ENCODE measurements around the gene WNK4.
A peak's percentile ranks its signal among the peaks of the same experiment; 100 is the strongest.

Gene WNK4

GRCh38 chr17:42784409-42784808, 4.0 kb downstream of the WNK4 start:
- DNase-seq (ENCODE audit: low read depth in 1 of 2, low spot score in 1 of 2): peak in 1 of 2 experiments; percentile 36
- TF ChIP-seq POLR2AphosphoS5 (IDR thresholded peaks at IDR 0.05; ENCODE audit: low read depth) (no peak), SPI1 (IDR thresholded peaks at IDR 0.05; ENCODE audit: borderline replicate concordance, low read depth) (peak; percentile 92)
- no peak overlapping the region for H3K27ac ChIP-seq (replicated peaks)
- H3K4me3 ChIP-seq (replicated peaks; ENCODE audit: insufficient read depth, low read length): no peak overlapping the region
- peaks cover 51% of the 10 kb centered on the region for H3K27me3 ChIP-seq (ENCODE audit: insufficient read depth, poor library complexity, severe bottlenecking)

- TF ChIP-seq GABPA (IDR thresholded peaks at IDR 0.05; ENCODE audit: low read depth) (no peak), SPI1 (IDR thresholded peaks at IDR 0.05; ENCODE audit: borderline replicate concordance, low read depth) (no peak), POLR2AphosphoS5 (IDR thresholded peaks at IDR 0.05; ENCODE audit: low read depth) (no peak)
- TF ChIP-seq, protein P1, sequence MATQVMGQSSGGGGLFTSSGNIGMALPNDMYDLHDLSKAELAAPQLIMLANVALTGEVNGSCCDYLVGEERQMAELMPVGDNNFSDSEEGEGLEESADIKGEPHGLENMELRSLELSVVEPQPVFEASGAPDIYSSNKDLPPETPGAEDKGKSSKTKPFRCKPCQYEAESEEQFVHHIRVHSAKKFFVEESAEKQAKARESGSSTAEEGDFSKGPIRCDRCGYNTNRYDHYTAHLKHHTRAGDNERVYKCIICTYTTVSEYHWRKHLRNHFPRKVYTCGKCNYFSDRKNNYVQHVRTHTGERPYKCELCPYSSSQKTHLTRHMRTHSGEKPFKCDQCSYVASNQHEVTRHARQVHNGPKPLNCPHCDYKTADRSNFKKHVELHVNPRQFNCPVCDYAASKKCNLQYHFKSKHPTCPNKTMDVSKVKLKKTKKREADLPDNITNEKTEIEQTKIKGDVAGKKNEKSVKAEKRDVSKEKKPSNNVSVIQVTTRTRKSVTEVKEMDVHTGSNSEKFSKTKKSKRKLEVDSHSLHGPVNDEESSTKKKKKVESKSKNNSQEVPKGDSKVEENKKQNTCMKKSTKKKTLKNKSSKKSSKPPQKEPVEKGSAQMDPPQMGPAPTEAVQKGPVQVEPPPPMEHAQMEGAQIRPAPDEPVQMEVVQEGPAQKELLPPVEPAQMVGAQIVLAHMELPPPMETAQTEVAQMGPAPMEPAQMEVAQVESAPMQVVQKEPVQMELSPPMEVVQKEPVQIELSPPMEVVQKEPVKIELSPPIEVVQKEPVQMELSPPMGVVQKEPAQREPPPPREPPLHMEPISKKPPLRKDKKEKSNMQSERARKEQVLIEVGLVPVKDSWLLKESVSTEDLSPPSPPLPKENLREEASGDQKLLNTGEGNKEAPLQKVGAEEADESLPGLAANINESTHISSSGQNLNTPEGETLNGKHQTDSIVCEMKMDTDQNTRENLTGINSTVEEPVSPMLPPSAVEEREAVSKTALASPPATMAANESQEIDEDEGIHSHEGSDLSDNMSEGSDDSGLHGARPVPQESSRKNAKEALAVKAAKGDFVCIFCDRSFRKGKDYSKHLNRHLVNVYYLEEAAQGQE (IDR thresholded peaks at IDR 0.05; ENCODE audit: insufficient replicate concordance, low read depth): no peak
- TF ChIP-seq, protein P2, sequence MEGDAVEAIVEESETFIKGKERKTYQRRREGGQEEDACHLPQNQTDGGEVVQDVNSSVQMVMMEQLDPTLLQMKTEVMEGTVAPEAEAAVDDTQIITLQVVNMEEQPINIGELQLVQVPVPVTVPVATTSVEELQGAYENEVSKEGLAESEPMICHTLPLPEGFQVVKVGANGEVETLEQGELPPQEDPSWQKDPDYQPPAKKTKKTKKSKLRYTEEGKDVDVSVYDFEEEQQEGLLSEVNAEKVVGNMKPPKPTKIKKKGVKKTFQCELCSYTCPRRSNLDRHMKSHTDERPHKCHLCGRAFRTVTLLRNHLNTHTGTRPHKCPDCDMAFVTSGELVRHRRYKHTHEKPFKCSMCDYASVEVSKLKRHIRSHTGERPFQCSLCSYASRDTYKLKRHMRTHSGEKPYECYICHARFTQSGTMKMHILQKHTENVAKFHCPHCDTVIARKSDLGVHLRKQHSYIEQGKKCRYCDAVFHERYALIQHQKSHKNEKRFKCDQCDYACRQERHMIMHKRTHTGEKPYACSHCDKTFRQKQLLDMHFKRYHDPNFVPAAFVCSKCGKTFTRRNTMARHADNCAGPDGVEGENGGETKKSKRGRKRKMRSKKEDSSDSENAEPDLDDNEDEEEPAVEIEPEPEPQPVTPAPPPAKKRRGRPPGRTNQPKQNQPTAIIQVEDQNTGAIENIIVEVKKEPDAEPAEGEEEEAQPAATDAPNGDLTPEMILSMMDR (IDR thresholded peaks at IDR 0.05; ENCODE audit: insufficient read depth, low read length): no peak
- no peak for DNase-seq (ENCODE audit: low read depth in 1 of 2, low spot score in 1 of 2)
- peaks cover 51% of the 10 kb centered on the region for H3K27me3 ChIP-seq (ENCODE audit: insufficient read depth, poor library complexity, severe bottlenecking)
- H3K4me3 ChIP-seq (replicated peaks; ENCODE audit: insufficient read depth, low read length): no peak overlapping the region
- no peak overlapping the region for H3K27ac ChIP-seq (replicated peaks)
Observed at GRCh38 chr17:42784811-42785592, 4.6 kb downstream of the WNK4 start.

DNA sequence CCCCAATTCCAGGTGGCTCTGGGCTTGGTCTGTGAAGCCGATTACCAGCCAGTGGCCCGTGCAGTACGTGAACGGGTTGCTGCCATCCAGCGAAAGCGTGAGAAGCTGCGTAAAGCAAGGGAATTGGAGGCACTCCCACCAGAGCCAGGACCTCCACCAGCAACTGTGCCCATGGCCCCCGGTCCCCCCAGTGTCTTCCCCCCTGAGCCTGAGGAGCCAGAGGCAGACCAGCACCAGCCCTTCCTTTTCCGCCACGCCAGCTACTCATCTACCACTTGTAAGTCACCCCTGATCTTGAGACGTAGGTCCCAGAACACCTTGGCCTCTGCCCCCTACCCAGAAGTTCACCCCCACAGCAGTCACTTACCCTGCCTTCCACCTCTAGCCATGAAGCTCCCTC, 6.9 kb downstream of the WNK4 start:
- Histone ChIP-seq H3K4me3 (replicated peaks; ENCODE audit: insufficient read depth, low read length) (no peak overlapping the region), H3K27me3 (ENCODE audit: insufficient read depth, poor library complexity, severe bottlenecking) (peaks cover 39% of the 10 kb centered on the region), H3K27ac (replicated peaks) (no peak overlapping the region)
- TF ChIP-seq SPI1 (IDR thresholded peaks at IDR 0.05; ENCODE audit: borderline replicate concordance, low read depth) (no peak), POLR2AphosphoS5 (IDR thresholded peaks at IDR 0.05; ENCODE audit: low read depth) (no peak), GABPA (IDR thresholded peaks at IDR 0.05; ENCODE audit: low read depth) (no peak)
- TF ChIP-seq, protein P2 (IDR thresholded peaks at IDR 0.05; ENCODE audit: insufficient read depth, low read length): no peak
- TF ChIP-seq, protein P1 (IDR thresholded peaks at IDR 0.05; ENCODE audit: insufficient replicate concordance, low read depth): no peak
- DNase-seq (ENCODE audit: low read depth in 1 of 2, low spot score in 1 of 2): no peak

- Histone ChIP-seq H3K4me3 (replicated peaks; ENCODE audit: insufficient read depth, low read length) (no peak overlapping the region), H3K27me3 (ENCODE audit: insufficient read depth, poor library complexity, severe bottlenecking) (no peaks in the 10 kb centered on the region), H3K27ac (replicated peaks) (no peak overlapping the region)
- DNase-seq (ENCODE audit: low read depth in 1 of 2, low spot score in 1 of 2): no peak
- TF ChIP-seq, protein P2 (IDR thresholded peaks at IDR 0.05; ENCODE audit: insufficient read depth, low read length): no peak
- TF ChIP-seq POLR2AphosphoS5 (IDR thresholded peaks at IDR 0.05; ENCODE audit: low read depth): no peak
- TF ChIP-seq, protein P1 (IDR thresholded peaks at IDR 0.05; ENCODE audit: insufficient replicate concordance, low read depth): no peak
- no peak for TF ChIP-seq GABPA (IDR thresholded peaks at IDR 0.05; ENCODE audit: low read depth)
- TF ChIP-seq SPI1 (IDR thresholded peaks at IDR 0.05; ENCODE audit: borderline replicate concordance, low read depth): no peak
Observed at GRCh38 chr17:42791948-42792347, 11.5 kb downstream of the WNK4 start.
